Heart left ventricle (tissue), 13 donors: ENCODE results near the gene CNOT9.

ENCODE experiments used
- CTCF ChIP-seq, 12 donors: fragments of 200-600 bp; sonication (generic) in 4 of 12; IDR thresholded peaks; one replicate each; pipeline versions ENCODE4 v1.5.0 to v1.8.0; 2018 to 2022; ENCODE audit warnings: antibody characterized with exemption in 12 of 12, mild to moderate bottlenecking in 5 of 12
- POLR2A ChIP-seq, 2 donors: fragments of 450-650 bp; IDR thresholded peaks; one replicate each; pipeline ENCODE4 v1.6.1; 2017; ENCODE audit warnings: antibody characterized with exemption in 2 of 2, mild to moderate bottlenecking in 2 of 2, moderate library complexity in 2 of 2
- donor health status: ischemic (EF 13 %, LVEDD 7.1; RV severe dilation, severe dysfunction).
- donor health status: DM: no; HTN: yes; CAD: no.
- donor health status: DM: no; HTN: no; CAD: no.
- donor health status: ischemic (EF 25% LVEDD 6.9; RV normal size, moderate dysfunction).
- donor health status: ischemic (EF 25% LVEDD 5.7; RV mildly dilated, moderate dysfunction).
- donor health status: ischemic (EF 35%, LVEDD 5.7; RV mildly dilated, moderate dysfunction).
- donor health status: nonischemic (EF 11% LVEDD 7.7; RV severe dilation, severe dysfunction).
- donor health status: DM: yes; HTN: yes; CAD: no.
- donor health status: PGD.
- donor health status: ischemic (EF 29% LVEDD 5.4; RV normal size, mild dysfunction).
- donor health status: nonischemic (EF 23%, LVEDD 6.1; RV moderate dilation, normal function).

GRCh38 chr2:218621007-218621406, 52.4 kb downstream of the CNOT9 start:
- no peak for TF ChIP-seq POLR2A (IDR thresholded peaks at IDR 0.05)
- no peak for TF ChIP-seq CTCF (IDR thresholded peaks at IDR 0.05)
